ENCODE data around the gene GCFC2.

Gene GCFC2

DNA sequence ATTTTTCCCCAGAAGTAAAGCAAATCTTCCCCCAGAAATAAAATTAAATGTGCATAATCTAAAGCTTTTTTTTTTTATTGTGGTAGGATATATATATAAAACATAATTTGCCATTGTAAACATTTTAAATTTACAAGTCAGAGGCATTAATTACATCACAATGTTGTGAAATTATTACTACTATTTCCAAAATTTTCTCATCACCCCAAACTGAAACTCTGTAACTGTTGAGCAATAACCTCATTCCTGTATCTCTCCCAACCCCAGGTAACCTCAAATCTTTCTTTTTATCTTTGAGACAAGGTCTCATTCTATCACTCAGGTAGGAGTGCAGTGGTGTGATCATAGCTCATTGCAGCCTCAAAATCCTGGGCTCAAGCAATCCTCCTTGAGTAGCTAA, 52.9 kb downstream of the GCFC2 start:
- no peak overlapping the region for H3K4me3 Mint-ChIP-seq
- H3K36me3 Mint-ChIP-seq (ENCODE audit: low read depth) = peaks cover 89% of the 10 kb centered on the region
- peaks cover 22% of the 10 kb centered on the region for H3K9me3 Mint-ChIP-seq
- intact Hi-C loops (cut with micrococcal nuclease) = no loop called here
- no peaks in the 10 kb centered on the region for H3K27me3 Mint-ChIP-seq
- H3K27ac Mint-ChIP-seq = no peak overlapping the region
- no peaks in the 10 kb centered on the region for H3K4me1 Mint-ChIP-seq (ENCODE audit: low read depth)

DNA sequence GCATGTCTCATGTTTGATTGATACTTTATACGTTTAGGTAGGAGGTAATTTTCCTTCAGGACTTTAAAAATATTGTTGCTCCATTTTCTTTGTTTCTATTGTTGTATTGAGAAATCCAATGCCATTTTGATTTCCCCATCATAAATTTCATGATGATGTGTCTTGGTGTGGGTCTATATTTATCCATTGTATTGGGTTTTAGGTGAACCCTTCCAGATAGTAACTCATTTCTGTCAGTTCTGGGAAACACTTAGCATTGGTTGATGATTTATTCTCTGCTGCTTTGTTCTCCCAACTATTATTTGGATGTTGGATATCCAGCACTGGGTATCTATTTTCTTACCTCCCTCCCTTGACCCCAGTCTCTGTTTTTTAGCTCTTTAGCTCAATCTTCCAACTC, 54.2 kb downstream of the GCFC2 start:
- intact Hi-C loops (cut with micrococcal nuclease) = no loop called here
- peaks cover 91% of the 10 kb centered on the region for H3K36me3 Mint-ChIP-seq (ENCODE audit: low read depth)
- no peaks in the 10 kb centered on the region for H3K4me1 Mint-ChIP-seq (ENCODE audit: low read depth)
- H3K4me3 Mint-ChIP-seq = no peak overlapping the region
- no peaks in the 10 kb centered on the region for H3K27me3 Mint-ChIP-seq
- no peak overlapping the region for H3K27ac Mint-ChIP-seq
- peaks cover 22% of the 10 kb centered on the region for H3K9me3 Mint-ChIP-seq

DNA sequence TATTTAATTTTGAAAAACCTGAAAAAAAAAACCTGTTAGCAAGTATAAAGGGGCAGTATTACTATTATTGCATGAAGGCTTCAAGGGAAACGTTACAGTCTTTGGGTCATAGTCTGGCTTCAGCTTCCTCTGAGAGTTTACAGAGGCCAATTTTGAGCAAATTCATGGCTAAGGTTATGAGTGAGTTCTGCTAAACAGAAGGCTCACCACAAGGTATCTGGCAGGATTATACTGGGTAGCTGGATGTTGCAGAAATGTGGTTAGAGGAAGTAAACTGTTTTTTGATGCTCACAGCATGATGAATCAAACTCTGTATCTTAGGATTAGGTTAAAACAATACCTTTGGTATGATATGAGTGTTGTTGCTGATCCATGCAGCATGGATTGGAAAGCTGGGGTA, 54.9 kb downstream of the GCFC2 start:
- no peak overlapping the region for H3K27ac Mint-ChIP-seq
- peaks cover 22% of the 10 kb centered on the region for H3K9me3 Mint-ChIP-seq
- no peaks in the 10 kb centered on the region for H3K4me1 Mint-ChIP-seq (ENCODE audit: low read depth)
- no peak overlapping the region for H3K4me3 Mint-ChIP-seq
- no peaks in the 10 kb centered on the region for H3K27me3 Mint-ChIP-seq
- H3K36me3 Mint-ChIP-seq (ENCODE audit: low read depth) = peaks cover 90% of the 10 kb centered on the region
- intact Hi-C loops (cut with micrococcal nuclease) = loop anchor here (2.0 kb wide), 1 partner anchor 13 kb away; no protein-coding TSS in a partner anchor

DNA sequence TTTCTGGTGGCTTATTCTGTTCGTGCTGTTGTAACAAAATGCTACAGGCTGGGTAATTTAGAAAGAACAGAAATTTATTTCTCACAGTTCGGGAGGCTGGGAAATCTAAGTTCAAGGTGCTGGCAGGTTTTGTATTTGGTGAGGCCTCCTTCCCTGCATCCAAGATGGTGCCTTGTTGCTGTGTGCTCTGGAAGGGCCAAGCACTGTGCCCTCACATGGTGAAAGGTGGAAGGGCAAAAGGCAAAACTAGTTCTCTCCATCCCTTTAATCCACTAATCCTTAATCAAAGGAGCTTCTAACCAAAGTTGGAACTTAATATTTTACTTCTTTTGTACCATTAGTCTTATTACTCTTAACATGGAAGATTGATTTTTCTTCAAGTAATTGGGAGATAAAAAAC, 56.7 kb downstream of the GCFC2 start:
- Mint-ChIP-seq H3K27ac (no peak overlapping the region), H3K36me3 (ENCODE audit: low read depth) (peaks cover 90% of the 10 kb centered on the region), H3K4me3 (no peak overlapping the region), H3K27me3 (no peaks in the 10 kb centered on the region), H3K9me3 (peaks cover 12% of the 10 kb centered on the region), H3K4me1 (ENCODE audit: low read depth) (no peaks in the 10 kb centered on the region)
- intact Hi-C loops (cut with micrococcal nuclease) = loop anchor here (2.0 kb wide), 1 partner anchor 15 kb away; no protein-coding TSS in a partner anchor

DNA sequence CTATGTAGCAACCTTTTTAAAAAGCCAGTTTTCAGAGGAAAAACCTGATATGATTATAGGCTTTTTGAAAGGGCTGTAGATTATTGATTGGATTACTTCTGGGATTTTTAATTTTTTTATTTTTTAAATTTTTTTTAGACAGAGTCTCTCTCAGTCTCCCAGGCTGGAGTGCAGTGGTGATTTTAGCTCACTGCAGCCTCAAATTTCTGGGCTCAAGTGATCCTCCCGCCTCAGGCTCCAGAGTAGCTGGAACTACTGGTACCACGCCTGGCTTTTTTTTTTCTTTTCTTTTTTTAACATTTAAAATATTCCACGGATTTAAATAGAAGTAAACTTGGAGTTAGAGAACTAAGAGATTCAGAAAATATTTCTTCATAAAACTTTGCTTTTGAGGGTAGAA, 62.9 kb downstream of the GCFC2 start:
- H3K27ac Mint-ChIP-seq = no peak overlapping the region
- peaks cover 15% of the 10 kb centered on the region for H3K4me1 Mint-ChIP-seq (ENCODE audit: low read depth)
- H3K4me3 Mint-ChIP-seq = peak overlapping the region; percentile 91
- H3K36me3 Mint-ChIP-seq (ENCODE audit: low read depth) = peaks cover 49% of the 10 kb centered on the region
- no peaks in the 10 kb centered on the region for H3K9me3 Mint-ChIP-seq
- H3K27me3 Mint-ChIP-seq = no peaks in the 10 kb centered on the region
- intact Hi-C loops (cut with micrococcal nuclease) = loop anchor here (2.0 to 10.0 kb wide), 2 partner anchors 61 to 683 kb away; no protein-coding TSS in a partner anchor

DNA sequence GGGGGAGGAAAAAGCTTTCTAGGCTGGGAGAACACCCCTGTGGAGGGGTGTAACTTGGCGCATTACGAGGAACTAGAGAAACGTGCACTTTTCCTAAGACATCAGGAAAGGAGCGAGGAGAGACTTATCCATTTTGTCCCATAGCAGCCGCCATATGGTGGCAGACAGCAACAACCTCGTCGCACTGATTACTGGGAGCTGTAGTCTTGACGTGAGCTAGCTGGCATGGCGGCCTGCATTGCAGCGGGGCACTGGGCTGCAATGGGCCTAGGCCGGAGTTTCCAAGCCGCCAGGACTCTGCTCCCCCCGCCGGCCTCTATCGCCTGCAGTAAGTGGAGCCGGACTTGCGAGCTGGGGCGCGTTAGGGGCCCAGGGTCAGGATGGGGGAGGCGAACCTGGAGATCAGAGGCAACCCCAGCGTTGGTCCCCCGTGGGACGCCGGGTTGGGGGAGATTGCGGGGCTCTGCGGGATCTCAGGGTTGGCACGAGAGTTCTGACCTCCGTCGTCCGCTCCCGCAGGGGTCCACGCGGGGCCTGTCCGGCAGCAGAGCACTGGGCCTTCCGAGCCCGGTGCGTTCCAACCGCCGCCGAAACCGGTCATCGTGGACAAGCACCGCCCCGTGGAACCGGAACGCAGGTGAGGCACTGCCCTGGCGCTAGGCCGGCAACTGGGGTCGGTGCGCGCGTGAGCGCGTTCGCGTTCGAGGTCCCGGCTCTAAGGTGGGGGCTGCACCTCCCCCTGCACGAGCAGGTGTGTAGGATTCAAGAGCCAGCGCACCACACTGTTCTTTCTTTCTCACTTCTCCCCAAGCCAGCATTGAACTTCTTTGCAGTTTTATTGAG, 63.9 kb downstream of the GCFC2 start, which contains the start of gene MRPL19:
TSS of gene MRPL19 (plus strand) at position 201 of the 843 bp plus-strand sequence. CDS start at position 226, 25 bp downstream.
- Mint-ChIP-seq H3K4me1 (ENCODE audit: low read depth) (peaks cover 15% of the 10 kb centered on the region), H3K9me3 (no peaks in the 10 kb centered on the region), H3K27me3 (no peaks in the 10 kb centered on the region), H3K27ac (peak within 1 kb of the TSS; percentile 92), H3K4me3 (peak within 1 kb of the TSS; percentile 91), H3K36me3 (ENCODE audit: low read depth) (peaks cover 42% of the 10 kb centered on the region)
- intact Hi-C loops (cut with micrococcal nuclease) = loop anchor here (2.0 to 10.0 kb wide), 2 partner anchors 62 to 682 kb away; no protein-coding TSS in a partner anchor

DNA sequence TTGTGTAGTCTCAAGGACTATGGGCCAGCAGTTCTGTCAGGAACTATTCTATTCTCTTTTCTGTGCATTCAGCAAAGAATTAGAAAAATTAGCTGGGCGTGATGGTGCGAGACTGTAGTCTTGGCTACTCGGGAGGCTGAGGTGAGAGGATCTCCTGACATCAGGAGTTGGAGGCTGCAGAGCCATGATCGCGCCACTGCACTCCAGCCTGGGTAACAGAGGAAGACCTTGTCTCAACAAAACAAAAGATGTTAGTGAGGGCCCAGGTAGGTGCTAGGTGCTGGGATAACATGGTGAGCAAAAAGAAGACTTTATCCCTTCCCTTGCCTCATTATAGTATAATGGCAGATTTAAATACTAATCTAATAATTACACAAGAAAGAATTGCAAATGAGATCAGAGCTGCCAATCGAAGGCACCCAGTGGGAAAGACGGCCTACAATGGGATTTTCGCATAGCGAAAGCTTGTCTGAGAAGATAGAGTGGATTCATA, 64.6 kb downstream of the GCFC2 start:
- H3K27ac Mint-ChIP-seq = peak overlapping the region; percentile 92
- no peaks in the 10 kb centered on the region for H3K9me3 Mint-ChIP-seq
- intact Hi-C loops (cut with micrococcal nuclease) = loop anchor here (2.0 to 10.0 kb wide), 2 partner anchors 63 to 681 kb away; no protein-coding TSS in a partner anchor
- peak overlapping the region; percentile 91 for H3K4me3 Mint-ChIP-seq
- H3K4me1 Mint-ChIP-seq (ENCODE audit: low read depth) = peaks cover 17% of the 10 kb centered on the region
- H3K36me3 Mint-ChIP-seq (ENCODE audit: low read depth) = peaks cover 38% of the 10 kb centered on the region
- H3K27me3 Mint-ChIP-seq = no peaks in the 10 kb centered on the region

DNA sequence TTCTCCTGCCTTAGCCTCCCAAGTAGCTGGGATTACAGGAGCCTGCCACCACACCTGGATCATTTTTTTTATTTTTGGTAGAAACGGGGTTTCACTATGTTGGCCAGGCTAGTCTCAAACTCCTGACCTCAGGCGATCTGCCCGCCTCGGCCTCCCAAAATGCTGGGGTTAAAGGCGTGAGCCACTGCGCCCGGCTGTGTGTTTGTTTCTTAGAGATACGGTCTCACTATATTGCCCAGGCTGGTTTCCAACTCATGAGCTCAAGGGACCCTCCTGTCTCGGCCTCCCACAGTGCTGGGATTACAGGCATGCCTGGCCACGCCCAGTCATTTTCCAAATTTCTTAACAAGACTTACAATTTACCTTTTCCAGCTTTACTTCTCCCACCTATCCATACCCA, 65.1 kb downstream of the GCFC2 start:
- Mint-ChIP-seq H3K4me1 (ENCODE audit: low read depth) (peaks cover 21% of the 10 kb centered on the region), H3K27ac (no peak overlapping the region), H3K4me3 (no peak overlapping the region), H3K9me3 (no peaks in the 10 kb centered on the region), H3K36me3 (ENCODE audit: low read depth) (peaks cover 33% of the 10 kb centered on the region), H3K27me3 (no peaks in the 10 kb centered on the region)
- intact Hi-C loops (cut with micrococcal nuclease) = loop anchor here (2.0 to 10.0 kb wide), 2 partner anchors 63 to 681 kb away; no protein-coding TSS in a partner anchor

DNA sequence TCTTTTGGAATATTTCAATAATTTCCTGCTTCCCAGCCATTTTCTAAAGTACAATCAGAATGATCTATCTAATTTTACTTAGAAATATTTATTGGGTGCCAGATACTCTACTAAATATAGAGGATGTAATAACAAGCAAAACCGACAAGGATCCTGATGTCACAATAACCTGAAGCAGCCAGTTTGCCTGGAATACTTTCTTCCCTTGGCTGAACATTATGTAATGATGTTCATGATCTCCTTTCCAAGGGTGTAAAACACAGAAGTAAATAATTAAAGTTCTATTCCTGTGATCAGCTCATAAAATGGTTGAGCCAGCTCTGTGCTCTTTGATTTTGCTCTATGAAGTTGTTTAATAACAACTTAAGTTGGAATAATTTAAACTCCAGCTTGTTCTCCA, 66.7 kb downstream of the GCFC2 start:
- H3K27me3 Mint-ChIP-seq = peaks cover 5% of the 10 kb centered on the region
- H3K9me3 Mint-ChIP-seq = no peaks in the 10 kb centered on the region
- peaks cover 21% of the 10 kb centered on the region for H3K4me1 Mint-ChIP-seq (ENCODE audit: low read depth)
- peaks cover 17% of the 10 kb centered on the region for H3K36me3 Mint-ChIP-seq (ENCODE audit: low read depth)
- intact Hi-C loops (cut with micrococcal nuclease) = loop anchor here (10.0 kb wide), 1 partner anchor 679 kb away; no protein-coding TSS in a partner anchor
- no peak overlapping the region for H3K4me3 Mint-ChIP-seq
- H3K27ac Mint-ChIP-seq = no peak overlapping the region

DNA sequence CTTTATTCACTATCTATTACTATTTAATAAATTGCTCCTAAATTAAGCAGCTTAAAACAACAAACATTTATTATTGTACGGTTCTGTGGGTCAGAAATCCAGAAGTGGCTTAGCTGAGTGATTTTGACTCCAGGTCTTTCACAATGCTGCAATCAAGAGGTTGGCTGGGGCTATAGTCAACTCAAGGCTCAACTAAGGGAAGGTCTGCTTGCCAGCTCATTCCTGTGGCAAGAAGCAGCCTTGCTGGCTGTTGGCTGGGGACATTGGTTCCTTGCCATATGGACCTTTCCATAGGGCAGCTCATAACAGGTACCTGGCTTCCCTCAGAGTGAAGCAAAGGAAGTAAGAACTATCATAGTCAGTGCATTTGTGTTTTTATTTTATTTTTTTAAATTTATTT, 69.1 kb downstream of the GCFC2 start:
- Mint-ChIP-seq H3K36me3 (ENCODE audit: low read depth) (peaks cover 2% of the 10 kb centered on the region), H3K27ac (no peak overlapping the region), H3K9me3 (no peaks in the 10 kb centered on the region), H3K4me3 (no peak overlapping the region), H3K4me1 (ENCODE audit: low read depth) (peaks cover 12% of the 10 kb centered on the region), H3K27me3 (peaks cover 13% of the 10 kb centered on the region)
- intact Hi-C loops (cut with micrococcal nuclease) = loop anchor here (10.0 kb wide), 1 partner anchor 677 kb away; no protein-coding TSS in a partner anchor

DNA sequence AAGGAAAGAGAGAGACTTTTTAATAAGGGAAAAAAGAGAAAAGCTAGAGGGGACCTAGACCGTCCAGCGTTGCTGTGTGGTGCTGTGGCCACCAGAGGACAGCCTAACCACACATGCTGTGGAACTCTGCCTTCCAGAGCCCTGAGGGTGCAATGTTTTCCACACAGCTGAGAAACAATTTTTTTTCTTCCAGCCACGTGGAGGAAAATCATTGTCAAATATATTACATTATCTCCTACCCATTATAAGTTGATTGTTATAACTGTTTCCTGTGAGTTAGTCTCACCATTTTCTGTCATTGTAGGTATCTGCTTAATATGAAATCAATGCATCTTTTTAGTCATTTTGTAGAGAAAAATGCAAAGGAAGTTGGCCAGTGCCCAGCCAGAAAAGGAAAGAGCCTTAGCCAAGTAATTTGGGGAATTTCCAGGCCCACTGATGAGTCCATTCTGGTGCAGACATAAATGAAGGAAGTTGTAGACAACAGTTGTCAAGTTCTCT, 70.0 kb downstream of the GCFC2 start:
- Mint-ChIP-seq H3K9me3 (no peaks in the 10 kb centered on the region), H3K36me3 (ENCODE audit: low read depth) (no peaks in the 10 kb centered on the region), H3K4me3 (no peak overlapping the region), H3K27ac (no peak overlapping the region), H3K4me1 (ENCODE audit: low read depth) (peaks cover 6% of the 10 kb centered on the region), H3K27me3 (peaks cover 13% of the 10 kb centered on the region)
- intact Hi-C loops (cut with micrococcal nuclease) = loop anchor here (1.0 to 10.0 kb wide), 2 partner anchors 37 to 676 kb away; no protein-coding TSS in a partner anchor

DNA sequence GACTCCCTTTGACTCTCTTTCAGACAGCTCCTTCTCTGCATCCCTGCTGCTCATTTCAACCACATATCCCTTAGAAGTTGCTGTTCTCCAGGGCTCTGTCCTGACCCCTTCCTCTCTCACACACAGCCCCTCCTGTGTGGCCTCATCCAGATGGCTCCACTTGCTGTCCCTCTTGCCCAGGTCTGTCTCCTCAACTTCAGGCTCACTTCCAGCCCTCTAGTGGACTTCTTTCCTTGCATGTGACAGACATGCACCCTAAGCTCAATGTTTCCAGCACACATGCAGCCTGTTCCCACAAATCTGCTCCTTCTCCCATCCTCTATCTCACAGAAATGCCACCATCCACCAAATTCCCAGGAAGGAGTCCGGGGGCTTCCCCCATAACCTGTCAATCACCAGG, 73.1 kb downstream of the GCFC2 start:
- H3K4me1 Mint-ChIP-seq (ENCODE audit: low read depth) = peaks cover 6% of the 10 kb centered on the region
- intact Hi-C loops (cut with micrococcal nuclease) = no loop called here
- H3K9me3 Mint-ChIP-seq = no peaks in the 10 kb centered on the region
- no peak overlapping the region for H3K4me3 Mint-ChIP-seq
- peaks cover 16% of the 10 kb centered on the region for H3K27me3 Mint-ChIP-seq
- no peak overlapping the region for H3K27ac Mint-ChIP-seq
- H3K36me3 Mint-ChIP-seq (ENCODE audit: low read depth) = no peaks in the 10 kb centered on the region

DNA sequence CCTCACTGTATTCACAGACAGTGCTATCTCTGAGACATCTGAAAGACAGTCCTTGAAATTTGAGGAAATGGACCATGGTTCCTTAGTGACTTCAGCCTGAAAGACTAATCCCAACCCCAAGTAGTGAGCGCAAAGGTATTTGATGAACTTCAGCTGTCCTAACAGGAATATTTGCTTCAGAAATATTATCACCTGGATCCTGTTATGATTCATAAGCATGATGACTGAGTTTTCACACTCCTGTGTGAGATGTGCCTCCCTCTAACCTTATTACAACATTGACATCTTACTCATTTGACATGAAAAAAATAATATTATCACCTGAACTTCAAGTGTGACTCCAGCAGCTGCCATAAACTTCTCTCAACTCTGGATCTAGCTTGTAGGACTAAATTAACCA, 75.8 kb downstream of the GCFC2 start:
- Mint-ChIP-seq H3K9me3 (no peaks in the 10 kb centered on the region), H3K36me3 (ENCODE audit: low read depth) (no peaks in the 10 kb centered on the region), H3K4me3 (no peak overlapping the region), H3K27me3 (peaks cover 17% of the 10 kb centered on the region), H3K4me1 (ENCODE audit: low read depth) (no peaks in the 10 kb centered on the region), H3K27ac (no peak overlapping the region)
- intact Hi-C loops (cut with micrococcal nuclease) = no loop called here

DNA sequence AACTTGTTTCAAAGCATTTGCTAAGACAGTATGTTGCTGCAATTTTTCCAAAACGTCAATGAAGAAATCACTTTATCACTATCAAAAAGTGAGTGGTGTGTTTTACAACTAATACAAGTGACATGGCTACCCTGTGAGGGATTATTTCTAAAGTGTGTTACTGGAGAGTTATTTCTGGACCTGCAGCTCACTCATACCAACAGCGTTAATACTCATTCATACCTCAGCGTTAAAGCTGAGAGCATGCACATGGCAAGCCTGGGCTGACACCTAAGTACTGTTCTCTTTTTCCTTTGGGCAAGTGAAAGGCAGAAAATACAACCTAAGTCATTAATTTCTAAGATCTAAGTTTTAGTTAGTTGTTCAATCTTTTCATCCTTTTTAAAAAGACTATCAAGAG, 77.1 kb downstream of the GCFC2 start:
- Mint-ChIP-seq H3K36me3 (ENCODE audit: low read depth) (no peaks in the 10 kb centered on the region), H3K4me3 (no peak overlapping the region), H3K27me3 (peaks cover 13% of the 10 kb centered on the region), H3K4me1 (ENCODE audit: low read depth) (no peaks in the 10 kb centered on the region), H3K9me3 (no peaks in the 10 kb centered on the region), H3K27ac (no peak overlapping the region)
- intact Hi-C loops (cut with micrococcal nuclease) = no loop called here
